ENCODE results near the gene PLXNB3.

Gene PLXNB3

DNA sequence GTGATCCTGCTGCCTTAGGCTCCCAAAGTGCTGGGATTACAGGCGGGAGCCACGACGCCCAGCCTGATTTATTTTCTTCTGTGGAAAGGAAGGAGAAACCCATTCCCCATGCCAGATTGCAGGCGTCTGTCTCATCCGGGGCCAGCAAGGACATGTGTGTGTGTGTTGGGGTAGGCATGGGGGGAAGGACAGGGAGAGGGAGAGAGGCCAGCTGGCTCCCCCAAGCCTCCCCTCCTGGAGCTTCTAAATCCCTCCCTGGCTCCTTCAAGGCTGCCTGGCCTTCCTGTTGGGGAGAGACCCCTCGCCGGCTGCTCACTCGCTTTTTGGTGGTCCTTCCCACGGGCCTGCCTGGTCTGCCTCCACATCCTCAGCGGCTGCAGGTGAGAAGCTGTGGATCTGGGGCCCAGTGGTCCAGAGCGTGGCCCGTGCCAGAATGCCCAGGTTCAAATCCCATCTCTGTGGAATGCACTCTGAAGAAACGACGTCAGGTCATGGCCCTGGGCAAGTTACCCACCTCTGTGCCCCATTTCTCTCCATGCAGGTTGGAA lies 1.3 kb upstream of the PLXNB3 start:
- DNase-seq (ENCODE audit: low read depth), result no peak

DNA sequence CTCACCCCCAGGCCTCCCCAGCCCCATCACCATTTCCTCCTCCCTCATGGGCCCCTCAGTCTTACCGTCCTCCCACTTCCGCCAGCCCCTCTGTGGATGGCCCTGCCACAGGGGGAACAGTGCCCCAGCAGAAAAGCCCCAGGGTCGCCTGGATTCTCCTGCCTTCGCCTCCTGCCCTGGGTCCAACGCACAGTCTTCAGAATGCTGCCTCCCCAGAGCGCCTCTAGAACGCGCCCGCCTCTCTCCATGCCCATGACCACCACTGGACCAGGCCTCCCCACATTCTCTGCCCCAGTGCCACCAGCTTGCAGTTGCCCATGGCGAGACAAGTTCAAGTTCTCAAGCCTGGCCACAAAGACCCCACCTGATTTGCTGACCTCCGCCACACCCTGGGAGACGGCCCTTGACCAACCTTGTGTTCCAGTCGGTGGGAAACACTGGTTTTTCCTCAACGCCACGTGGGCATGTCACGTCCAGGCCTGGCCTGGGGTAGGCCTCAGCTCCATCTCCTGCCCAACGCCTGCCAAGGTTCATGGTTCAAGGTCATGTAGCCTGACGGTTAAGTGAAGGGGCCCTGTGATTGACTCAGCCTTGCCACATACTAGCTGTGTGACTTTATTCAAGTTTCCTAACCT lies 634 bp upstream of the PLXNB3 start:
- no peak for DNase-seq (ENCODE audit: low read depth)

DNA sequence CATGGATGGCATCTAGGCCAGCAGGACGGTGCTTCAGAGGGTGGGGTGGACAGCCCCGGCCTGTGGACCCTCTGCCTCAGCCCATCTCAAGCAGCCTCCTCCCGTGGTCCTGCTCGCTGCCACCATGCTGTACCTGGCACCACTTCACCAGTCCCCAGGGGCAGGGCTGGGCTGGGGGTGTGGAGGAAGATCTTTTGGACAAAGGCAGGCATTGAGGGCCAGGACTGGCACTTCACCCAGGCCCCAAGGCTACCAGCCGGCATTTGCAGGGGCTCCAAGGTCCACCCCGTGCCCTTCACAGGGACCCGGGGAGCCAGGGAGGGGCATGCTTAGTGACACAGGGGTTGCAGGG lies 713 bp downstream of the PLXNB3 start:
- DNase-seq (ENCODE audit: low read depth), result no peak

DNA sequence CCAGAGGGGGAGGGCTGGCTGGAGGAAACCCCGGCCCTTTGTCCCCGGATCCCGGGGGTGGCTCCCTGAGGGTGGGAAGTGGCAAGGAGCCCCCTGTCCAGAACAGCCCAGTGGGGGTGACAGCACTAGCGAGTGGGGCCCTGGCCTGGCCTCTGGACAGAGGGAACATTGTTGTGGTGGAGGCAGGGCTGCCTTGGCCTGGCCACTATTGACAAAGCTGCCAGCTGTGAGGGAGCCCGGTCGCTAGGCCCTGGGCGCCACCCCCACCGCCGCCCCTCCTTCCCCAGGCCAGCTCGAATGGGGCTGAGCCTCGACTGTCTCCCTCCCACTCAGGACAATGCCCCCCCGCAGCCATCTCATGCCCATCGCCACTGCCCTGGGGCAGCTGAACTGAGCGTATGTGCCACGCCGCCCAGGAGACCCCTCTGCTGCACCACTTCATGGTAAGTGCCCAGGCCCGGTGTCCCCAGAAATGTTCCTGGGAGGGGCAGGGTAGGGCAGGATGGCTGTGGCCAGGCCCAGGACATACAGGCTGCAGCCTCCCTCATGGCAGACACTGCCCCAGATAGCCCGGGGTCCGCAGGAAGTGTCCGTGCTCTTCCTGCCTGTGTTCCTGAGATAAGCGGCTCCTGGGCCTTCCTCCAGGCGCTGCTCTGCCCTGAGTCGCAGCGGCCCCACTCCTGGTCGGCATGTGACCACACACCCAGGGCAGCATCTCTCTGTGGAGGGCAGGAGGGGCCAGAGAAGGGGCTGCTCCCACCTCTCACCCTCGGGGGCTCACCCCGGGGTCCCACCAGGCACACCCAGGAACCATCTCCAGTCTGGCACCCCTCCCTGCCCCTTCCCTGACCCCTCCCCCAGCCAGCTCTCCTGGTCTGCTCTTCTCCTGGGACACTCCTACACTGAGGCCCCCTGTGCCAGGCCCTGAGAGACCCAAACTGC lies 1.4 kb downstream of the PLXNB3 start:
- no peak for DNase-seq (ENCODE audit: low read depth)

DNA sequence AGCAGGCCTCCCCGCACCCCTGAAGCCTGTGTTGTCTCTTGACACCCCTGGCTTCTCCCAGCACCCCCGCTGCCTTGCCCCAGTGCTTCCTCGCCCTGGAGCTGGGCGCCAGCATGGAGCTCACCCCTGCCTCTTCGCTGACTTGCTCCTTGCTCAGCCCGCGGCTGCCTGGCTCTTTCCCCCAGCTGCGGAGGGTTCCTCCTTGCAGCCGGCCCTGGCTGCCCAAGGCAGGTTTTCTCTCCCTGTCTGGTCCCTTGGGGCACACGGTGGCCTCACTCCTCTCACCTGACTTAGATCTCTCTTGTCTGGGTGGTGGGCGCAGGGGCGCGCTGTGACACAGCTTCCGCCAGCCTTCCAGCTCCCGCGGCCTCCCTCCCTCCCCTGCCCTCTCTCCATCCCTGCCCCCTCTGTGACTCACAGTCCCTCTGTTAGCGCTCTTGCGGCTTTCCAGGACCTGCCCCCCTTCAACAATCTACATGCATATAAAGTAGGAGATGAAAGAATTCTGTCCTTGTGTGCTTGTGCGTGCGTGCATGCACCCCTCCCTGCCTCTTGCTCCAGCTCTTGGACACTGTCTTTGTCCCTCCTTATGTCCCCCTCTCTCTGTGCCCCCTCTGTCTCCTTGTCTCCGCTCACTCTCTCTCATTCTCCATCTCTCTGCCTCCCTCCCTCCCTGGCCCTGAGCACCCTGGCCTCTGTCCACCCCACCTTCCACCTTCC lies 2.2 kb downstream of the PLXNB3 start:
- peak; percentile 11 for DNase-seq (ENCODE audit: low read depth)

DNA sequence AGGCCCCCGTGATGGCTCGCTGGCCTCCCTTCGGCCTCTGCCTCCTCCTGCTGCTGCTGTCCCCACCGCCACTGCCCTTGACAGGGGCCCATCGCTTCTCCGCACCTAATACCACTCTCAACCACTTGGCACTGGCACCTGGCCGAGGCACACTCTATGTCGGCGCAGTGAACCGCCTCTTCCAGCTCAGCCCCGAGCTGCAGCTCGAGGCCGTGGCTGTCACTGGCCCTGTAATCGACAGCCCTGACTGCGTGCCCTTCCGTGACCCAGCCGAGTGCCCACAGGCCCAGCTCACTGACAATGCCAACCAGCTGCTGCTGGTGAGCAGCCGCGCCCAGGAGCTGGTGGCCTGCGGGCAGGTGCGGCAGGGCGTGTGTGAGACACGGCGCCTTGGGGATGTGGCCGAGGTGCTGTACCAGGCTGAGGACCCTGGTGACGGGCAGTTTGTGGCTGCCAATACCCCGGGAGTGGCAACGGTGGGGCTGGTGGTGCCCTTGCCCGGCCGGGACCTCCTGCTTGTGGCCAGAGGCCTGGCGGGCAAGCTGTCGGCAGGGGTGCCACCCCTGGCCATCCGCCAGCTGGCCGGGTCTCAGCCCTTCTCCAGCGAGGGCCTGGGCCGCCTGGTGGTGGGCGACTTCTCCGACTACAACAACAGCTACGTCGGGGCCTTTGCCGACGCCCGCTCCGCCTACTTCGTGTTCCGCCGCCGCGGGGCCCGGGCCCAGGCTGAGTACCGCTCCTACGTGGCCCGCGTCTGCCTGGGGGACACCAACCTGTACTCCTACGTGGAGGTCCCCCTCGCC lies 3.0 kb downstream of the PLXNB3 start:
- no peak for DNase-seq (ENCODE audit: low read depth)

DNA sequence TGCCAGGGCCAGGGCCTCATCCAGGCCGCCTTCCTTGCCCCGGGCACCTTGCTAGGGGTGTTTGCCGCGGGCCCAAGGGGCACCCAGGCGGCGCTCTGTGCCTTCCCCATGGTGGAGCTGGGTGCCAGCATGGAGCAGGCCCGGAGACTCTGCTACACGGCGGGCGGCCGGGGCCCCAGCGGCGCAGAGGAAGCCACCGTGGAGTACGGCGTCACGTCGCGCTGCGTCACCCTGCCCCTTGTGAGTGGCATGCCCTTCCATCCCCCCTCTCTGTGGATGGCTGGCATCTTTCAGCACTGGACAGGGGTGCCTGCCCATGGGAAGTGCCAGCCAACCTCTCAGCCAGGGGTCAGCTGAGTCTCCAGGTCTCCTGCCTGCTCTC lies 3.6 kb downstream of the PLXNB3 start:
- DNase-seq (ENCODE audit: low read depth), result no peak

DNA sequence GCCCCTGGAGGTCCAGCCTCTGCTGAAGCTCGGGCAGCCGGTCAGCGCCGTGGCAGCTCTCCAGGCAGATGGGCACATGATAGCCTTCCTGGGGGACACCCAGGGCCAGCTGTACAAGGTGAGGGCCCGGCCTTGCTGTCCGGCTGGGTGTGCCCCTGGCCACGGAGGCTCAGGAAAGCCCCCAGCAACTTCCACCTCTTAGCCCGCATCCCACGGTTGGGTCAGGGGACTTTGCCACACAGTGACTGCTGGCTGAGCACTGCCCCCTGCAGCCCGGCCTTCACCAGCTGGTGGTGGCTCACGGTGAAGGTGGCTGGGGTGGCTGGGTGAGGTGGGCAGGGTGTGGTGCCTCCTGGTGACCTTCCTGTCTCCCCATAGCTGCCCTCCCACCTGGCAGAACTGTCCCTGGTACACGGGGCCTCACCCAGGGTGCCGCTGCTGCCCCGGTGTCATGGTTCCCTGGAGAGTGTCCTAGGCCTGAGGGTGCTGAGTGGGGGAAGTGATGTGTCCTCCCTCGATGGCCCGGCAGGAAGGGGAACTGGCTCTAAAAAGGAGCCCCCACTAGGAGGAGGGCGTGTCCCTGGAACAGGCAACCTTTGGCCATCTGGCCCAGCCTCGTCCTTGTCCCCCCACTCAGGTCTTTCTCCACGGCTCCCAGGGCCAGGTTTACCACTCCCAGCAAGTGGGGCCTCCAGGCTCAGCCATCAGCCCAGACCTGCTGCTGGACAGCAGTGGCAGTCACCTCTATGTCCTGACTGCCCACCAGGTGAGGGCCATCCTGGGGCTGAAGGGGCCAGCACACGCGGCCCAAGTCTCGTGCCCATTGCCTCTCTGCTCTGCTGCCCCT lies 4.5 kb downstream of the PLXNB3 start:
- DNase-seq (ENCODE audit: low read depth), result no peak

DNA sequence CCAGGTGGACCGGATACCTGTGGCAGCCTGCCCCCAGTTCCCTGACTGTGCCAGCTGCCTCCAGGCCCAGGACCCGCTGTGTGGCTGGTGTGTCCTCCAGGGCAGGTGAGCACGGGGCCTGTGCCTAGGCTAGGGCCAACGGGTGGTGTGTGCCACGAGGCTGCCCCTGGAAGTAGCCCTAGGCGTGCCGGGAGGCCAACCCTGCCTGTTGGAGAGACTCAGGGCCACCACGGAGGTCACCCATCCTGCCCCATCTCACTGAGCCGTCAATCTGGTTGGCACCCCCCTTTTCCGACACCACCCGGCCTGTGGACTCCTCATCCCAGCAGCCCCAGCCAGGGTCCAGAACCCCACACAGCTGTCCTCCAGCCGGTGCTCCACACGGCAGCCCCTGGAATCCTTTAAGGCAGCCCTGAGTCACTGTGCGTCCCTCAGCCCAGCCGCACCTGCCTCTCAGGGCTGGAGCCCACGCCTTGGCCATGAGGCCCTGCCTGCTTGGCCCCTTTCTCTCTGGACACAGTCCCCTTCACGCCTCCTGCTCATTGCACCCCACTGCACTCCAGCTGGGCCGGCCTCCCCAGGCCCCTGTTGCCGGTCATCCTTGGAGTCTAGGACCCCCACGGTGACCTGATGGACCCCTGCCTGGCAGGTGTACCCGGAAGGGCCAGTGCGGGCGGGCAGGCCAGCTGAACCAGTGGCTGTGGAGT lies 5.3 kb downstream of the PLXNB3 start:
- no peak for DNase-seq (ENCODE audit: low read depth)

DNA sequence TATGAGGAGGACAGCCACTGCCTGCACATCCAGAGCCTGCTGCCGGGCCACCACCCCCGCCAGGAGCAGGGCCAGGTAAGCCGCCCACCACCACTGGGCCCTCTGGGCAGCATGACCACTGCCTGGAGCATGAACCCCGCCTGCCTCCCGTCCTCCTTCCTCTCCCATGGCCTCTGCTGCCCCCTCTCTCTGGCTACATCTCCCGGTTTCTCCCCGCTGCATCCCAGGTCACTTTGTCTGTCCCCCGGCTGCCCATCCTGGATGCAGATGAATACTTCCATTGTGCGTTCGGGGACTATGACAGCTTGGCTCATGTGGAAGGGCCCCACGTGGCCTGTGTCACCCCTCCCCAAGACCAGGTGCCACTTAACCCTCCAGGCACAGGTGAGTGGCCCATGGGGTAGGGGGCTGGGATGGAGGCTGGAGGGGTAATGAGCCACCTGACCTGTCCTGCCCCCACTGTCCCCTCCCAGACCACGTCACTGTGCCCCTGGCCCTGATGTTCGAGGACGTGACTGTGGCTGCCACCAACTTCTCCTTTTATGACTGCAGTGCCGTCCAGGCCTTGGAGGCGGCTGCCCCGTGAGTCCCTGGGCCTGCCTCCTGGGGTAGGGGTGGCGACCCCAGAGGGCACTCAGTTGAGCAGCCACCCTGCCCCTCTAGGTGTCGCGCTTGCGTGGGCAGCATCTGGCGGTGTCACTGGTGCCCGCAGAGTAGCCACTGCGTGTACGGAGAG lies 6.0 kb downstream of the PLXNB3 start:
- DNase-seq (ENCODE audit: low read depth), result no peak

DNA sequence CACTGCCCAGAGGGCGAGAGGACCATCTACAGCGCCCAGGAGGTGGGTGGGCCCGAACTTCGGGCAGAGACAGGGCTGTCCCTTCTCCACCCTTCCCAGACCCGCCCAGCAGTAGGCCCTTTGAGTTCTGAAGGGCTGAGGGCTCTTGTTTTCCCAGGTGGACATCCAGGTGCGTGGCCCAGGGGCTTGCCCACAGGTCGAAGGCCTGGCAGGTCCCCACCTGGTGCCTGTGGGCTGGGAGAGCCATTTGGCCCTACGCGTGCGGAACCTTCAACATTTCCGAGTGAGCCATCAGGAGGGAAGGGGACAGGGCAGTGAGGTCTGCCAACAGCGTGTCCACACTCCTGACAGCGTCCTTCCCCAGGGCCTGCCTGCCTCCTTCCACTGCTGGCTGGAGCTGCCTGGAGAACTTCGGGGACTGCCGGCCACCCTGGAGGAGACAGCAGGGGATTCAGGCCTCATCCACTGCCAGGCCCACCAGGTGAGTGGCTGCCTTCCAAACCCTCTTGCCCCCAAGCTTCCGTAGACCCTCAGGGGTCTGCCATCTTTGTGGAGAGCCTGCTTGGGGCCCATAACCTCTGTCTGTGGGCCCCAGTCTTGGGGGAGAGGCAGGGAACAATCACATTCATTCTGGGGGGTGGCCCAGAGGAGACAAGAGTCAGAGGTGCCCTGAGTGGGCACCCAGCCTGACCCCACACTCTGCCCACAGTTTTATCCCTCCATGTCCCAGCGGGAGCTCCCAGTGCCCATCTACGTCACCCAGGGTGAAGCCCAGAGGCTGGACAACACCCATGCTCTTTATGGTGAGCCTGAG lies 6.8 kb downstream of the PLXNB3 start:
- no peak for DNase-seq (ENCODE audit: low read depth)

DNA sequence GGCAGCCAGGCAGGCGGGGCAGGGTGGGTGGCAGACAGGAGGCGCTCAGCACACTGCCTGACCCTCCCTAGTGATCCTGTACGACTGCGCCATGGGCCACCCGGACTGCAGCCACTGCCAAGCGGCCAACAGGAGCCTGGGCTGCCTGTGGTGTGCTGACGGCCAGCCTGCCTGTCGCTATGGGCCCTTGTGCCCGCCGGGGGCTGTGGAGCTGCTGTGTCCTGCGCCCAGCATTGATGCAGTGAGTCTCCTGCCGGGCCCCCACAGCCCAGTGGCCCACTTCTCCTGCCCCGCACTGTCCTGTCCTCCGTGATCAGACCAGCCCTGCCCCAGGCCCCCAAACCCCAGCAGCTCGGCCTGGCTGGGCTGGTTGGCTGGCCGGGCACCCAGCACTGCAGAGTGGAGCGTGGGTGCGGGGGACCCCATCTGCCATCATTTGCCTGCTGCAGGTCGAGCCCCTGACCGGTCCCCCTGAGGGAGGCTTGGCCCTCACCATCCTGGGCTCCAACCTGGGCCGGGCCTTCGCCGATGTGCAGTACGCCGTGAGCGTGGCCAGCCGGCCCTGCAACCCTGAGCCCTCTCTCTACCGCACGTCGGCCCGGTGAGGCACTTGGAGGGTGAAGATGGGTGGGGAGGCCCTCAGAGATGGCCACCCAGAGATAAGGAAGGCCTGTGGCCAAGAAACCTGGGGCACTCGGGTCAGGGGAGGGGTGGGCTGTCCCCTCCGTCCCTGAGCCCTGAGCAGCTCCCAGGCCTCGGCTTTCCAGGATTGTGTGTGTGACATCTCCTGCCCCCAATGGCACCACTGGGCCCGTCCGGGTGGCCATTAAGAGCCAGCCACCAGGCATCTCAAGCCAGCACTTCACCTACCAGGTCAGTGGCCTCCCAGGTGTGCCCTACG lies 7.6 kb downstream of the PLXNB3 start:
- no peak for DNase-seq (ENCODE audit: low read depth)

DNA sequence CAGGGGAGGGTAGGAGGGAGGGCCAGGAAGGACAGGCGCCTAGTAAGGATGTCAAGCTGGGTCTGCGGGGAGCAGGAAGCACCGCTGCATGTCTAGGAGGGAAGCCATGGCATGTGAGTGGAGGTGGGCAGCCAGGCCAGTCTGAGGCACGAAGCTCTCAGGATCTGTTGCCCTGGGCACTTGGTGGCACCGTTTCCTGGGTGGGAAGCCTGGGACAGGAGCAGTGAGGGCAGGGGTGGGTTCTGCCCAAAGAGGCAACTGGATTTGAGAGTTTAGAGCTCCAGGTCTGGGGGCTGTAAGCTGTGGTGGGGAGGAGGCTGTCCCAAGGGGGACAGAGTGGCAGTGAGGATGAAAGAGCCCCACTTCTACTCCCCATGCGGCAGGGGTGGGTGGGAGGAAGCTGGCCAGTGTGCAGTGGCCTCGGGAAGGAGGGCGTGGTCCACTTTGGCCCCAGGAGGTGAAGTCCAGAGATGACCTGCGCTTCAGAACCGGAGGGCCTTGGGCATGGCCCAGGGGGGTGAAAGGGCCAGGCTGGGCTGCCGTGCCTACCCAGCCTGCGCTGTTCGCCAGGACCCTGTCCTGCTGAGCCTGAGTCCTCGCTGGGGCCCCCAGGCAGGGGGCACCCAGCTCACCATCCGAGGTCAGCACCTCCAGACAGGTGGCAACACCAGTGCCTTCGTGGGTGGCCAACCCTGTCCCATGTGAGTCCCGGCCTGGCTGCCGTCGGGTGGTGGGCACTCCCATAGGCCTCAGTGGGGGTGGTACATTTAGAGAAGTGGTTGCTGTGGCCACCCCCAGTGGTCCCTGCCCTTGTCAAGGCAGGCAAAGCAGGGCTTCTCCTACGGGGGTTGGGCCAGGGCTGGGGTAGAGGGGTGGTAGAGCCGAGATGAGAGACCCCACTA lies 8.5 kb downstream of the PLXNB3 start:
- no peak for DNase-seq (ENCODE audit: low read depth)

DNA sequence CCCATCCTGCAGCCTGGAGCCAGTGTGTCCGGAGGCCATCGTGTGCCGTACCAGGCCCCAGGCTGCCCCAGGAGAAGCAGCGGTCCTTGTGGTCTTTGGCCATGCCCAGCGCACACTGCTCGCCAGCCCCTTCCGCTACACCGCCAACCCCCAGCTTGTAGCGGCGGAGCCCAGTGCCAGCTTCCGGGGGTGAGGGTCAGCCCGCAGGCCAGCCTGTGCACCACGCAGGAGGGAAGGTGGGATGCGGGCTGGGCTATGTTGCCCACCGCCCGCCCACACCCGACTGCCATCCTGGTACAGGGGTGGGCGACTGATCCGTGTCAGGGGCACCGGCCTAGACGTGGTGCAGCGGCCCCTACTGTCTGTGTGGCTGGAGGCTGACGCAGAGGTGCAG lies 9.2 kb downstream of the PLXNB3 start:
- DNase-seq (ENCODE audit: low read depth), result no peak

DNA sequence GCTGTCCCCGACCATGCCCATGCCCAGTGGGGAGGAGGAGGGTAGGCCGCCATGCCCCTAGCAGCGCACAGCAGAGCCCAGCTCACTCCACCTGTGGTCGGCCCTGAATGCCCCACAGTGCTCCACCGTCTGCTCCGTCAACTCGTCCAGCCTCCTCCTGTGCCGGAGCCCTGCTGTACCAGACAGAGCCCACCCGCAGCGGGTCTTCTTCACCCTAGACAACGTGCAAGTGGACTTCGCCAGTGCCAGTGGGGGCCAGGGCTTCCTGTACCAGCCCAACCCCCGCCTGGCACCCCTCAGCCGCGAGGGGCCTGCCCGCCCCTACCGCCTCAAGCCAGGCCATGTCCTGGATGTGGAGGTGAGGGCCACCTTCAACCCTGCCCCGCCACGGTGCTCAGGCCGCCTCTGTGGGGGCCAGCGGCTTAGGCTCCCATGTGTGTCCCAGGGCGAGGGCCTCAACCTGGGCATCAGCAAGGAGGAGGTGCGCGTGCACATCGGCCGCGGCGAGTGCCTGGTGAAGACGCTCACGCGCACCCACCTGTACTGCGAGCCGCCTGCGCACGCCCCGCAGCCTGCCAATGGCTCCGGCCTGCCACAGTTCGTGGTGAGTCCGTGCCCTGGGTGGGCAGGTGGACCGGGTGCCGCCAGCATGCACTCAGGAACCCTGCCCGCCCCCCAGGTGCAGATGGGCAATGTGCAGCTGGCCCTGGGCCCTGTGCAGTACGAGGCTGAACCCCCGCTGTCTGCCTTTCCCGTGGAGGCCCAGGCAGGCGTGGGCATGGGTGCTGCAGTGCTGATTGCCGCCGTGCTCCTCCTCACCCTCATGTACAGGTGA lies 9.9 kb downstream of the PLXNB3 start:
- no peak for DNase-seq (ENCODE audit: low read depth)
